Activated CD4-positive, alpha-beta T cell treated with anti-CD3 and anti-CD28 coated beads, Interleukin-2, amount 50 U/mL, for 4 hours (primary cell): Measurements from ENCODE around the gene NDST1.

Experiments used
- DNase-seq, 2 experiments: peaks; one replicate each; pipeline ENCODE4 v3.0.0-alpha.2; 2020

NDST1 gene

DNA sequence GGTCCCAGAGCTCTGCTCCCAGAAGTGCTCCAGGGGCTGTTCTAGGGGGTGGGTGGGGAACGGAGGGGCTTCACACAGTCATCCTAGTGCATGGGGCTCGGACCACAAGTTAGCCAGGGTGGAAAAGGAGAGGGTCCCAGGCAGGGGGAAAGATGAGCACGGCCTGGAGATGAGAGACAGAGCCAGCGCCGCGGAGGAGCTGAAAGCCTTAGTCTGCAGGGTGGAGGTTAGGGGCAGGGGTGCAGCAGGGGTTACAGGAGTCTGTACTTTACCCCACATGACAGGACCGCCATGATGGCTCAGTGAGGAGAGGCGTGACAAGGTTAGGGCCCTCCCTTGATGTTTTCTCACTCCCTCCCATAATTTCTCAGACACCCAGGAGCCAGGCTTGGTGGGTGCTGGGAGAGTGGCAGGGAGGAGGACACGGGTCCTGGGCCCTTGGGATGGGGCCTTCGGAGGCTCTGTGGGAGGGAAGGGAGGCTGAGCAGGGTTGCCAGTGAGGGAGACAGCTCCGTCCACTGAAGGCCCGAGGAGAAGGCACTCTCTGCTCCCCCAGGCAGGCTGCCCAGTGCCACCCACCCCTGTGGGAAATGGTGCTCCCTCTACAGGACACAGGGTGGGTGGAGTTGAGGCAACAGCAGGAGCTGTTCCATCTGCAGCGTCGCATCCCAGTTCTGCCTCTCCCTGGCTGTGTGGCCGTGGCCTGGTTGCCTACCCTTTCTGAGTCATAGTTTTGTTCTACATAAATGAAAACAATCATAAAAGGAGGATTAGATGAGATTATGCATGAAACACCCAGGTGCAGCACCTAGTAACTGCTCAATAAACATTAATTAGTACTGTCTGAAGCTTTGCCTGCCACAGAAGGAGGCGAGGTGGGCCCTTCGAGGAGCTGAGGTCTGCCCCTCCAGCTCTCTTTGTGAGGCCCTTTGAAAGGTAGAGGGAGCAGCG, 66.2 kb downstream of the NDST1 start:
- DNase-seq = no peak

DNA sequence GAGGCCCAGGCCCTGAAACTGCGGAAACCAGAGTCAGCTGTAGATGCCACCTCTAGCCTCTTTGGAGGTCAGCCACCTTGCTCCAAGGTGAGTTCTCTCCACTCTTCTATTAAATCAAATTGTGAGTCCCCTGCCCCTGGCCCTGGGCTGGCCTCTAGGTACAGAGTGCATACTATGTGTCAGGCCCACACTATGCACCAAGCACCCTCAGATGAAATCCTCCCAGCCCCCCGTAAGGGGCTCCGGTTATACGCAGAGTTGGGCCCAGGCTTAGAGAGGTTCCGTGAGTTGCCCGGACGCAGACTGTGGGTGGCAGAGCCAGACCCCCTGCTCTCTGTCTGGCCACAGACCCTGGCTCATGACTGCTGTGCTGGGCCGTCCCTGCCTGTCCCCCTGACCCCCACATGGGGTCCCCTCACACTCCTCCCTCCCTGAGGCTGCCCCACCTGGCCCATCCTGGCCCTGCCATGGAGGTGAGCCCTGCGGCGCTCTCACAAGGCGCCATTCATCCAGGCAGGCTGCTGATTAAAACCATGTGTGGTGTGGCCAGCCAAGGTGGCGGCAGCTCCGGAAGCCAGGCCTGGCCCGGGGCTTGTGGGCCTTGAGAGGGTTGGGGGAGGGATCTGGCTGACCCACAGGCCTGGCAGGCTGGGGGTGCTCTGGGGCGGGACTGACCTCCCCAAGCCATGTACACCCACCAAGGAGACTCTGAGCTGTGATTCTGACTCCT, 67.1 kb downstream of the NDST1 start:
- DNase-seq = no peak

DNA sequence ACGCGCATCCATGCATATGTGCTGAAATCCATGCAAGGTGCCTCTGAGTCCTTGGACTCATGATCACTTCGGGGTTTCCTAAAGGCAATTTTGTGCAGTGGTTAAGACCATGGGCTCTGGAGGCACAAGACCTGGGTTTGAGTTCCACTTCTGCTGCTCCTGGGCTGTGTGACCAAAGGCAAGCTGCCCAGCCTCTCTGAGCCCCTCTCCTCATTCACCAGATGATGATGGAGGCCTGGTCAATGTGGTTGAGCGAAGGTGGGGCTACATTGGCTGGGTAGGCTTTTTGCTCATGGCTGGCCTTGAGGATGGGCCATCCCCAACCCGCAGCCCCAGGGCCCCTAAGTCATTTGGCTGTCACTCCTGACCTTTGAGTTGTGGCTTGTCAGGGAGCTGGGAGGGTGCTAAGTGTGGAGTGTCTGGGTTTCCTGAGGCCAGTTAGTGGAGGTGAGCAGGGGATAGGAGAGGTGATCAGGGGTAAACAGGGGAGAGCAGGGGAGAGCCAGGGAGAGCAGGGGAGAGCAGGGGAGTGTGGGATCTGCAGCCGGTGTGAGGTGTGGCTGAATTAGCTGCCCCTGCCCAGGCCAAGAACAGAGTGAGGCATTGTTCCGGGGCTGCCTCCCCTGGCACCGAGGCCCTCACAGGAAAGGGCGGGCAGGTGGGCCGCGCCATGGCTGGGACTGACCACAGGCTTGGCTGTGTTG, 68.0 kb downstream of the NDST1 start:
- no peak for DNase-seq

DNA sequence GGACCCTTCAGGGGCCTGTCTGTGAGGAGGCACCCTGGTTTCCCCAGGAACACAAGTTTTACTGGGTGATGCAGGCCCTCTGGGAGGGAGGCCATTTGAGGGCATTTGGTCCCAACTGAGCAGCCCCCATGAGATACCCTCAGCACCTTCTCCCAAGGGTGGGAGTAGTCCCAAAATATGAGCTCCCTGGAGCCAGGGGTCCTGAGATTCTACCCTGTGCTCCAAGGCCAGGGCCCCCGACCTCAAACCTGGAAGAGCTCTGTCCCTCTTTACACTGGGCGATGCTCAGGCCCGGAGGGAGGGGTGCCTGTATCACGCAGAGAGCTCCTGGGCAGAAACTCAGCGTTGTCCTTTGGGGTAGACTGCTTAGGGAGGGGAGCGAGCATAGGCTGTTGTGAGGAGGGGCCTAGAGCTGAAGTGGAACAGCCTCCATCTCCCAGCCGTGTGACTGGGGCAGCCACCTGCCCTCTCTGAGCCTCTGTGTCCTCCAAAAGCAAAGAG, 68.6 kb downstream of the NDST1 start:
- DNase-seq = no peak

DNA sequence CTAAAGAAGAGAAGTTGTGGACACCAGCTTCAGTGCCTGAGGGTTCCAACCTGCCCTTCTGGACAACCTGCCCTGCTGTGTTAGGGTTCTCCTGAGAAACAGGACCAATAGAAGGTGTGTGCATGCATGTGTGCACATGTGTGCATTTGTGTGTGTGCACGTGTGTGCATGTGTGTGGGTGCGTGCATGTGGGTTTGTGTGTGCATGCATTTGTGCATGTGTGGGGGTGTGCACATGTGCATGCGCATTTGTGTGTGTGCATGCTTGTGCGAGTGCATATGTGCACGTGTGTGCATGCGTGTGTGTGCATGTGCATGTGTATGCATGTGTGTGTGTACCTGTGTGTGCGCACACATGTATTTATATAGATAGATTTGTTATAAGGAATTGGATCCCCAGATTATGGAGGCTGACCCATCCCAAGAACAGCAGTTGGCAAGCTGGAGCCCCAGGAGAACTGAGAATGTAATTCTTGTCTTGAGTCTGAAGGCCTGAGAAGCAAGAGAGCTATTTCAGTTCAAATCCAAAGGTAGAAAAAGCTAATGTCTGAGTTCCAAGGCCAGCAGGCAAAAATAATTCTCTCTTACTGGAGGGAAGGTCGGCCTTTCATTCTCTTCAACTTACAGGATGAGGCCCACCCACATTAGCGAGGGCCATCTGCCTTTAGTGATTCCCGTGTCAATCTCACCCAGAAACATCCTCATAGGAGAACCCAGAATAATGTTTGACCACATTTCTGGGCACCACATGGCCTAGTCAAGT, 69.6 kb downstream of the NDST1 start:
- no peak for DNase-seq

DNA sequence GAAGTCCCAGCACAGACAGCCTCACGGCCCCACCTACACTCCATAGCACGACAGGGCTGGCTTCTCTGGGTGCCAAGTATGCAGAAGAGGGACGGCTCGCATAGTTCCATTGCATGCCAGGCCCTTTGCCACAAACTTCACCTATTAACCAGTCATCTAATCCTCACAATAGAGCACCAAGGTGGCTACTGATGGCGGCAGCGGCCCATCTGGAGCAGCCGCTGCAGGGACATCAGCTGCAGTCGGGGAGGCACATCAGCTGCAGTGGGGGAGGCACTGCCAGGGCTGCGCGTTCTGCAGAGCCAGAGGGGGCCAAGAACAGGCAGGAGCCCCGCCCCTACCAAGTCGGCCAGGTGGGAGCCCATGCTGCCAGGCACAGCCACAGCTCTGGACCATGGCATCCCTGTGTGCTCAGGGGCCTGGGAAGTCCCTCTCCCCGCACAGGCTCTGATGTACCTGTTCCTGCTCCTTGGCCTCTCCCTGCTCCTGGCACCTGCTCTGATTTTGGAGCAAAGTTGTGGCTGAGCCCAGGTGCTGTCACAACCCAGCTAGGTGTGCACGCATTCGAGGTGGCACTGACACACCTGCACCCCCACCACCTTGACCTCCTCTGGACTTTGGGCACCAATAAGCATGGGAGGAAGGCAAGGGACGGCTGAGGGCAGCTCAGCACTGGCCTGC, 71.0 kb downstream of the NDST1 start:
- no peak for DNase-seq

DNA sequence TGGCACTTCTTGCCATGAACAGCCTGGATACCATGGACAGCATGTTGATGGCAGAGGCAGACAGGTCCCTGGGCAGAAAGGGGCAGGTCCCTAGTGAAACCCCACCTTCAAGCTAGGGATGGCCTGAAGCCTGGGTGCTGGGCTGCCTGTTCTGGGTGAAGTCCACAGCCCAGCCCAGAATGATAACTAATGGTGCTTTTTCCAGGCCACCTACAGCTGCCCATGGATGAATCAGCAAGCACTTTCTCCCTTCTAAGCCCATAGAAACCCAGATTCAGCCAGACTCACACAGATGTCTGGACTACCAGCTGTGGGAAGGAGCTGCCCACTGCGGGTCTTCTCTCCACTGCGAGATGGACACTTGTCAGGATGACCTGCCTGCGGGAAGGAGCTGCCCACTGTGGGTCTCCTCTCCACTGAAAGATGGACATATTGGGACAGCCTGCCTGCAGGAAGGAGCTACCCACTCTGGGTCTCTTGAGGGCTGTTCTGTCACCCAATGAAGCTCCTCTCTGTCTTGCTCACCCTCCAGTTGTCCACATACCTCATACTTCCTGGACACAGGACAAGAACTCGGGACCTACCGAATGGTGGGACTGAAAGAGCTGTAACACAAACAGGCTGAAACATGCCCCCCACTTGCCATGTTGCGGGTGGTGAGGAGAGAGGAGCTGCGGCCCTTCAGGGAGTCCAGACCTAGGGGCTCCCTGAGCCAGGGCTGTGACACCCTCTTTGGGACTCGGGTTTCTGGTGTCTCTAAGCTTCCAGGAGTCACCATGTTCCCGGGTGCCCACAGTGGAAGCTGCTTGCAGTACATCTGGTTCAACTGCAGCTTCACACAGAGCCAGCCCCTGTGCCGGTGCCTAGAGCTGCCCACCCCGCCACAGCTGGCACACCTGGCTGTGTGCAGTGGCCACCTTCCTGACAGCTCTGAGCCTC, 71.8 kb downstream of the NDST1 start:
- no peak for DNase-seq

DNA sequence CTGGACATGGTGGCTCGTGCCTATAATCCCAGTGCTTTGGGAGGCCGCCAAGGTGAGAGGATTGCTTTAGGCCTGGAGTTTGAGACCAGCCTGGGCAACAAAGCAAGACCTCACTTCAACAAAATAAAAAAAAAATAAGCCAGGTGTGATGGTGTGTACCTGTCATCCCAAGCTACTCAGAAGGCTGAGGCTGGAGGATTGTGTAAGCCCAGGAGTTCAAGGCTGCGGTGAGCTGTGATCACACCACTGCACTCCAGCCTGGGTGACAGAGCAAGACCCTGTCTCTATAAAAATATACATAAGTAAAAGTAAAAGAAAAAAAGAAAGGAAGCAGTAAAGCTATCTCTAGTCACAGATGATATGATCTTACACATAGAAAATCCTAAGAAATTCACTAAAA, 73.0 kb downstream of the NDST1 start:
- no peak for DNase-seq

DNA sequence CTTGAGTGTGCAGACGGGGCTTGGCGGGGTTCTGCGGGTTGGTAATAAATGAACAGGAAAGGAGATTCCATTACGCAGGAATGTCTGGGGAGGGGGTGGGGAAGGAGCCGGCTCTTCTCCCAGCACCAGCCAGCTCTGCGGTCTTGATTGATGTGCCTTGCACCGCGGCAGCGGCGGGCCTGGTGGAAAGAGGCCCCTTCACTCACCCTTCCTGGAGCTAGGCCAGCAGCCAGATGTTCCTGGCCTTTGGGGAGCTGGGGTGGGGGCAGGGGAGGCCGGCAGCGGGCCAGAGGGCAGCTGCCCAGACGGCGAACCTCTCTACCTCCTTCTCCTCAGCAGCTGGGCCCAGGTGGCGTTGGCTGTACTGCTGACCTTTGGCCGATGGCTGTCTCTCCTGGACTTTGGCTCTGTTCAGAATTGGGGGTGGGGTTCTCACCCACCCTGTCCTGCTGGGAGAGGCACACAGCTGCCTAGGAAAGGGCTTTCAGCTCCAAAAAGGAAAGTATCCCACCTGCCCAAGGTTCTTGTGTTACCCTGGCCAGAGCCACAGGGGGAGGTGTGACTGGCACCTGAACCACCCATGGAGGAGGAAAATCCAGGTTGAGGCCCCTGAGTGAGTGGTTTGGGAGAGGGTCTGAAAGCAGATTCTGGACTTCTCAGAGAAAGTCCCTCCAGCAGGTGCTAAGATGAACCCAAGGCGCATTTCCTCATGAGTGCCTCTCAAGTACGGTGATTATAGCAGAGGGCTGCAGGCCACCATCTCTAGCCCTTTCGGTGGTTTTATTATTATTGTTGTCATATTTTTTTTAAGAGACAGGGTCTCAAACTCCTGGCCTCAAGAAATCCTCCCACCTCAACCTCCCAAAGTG, 74.5 kb downstream of the NDST1 start:
- no peak for DNase-seq

DNA sequence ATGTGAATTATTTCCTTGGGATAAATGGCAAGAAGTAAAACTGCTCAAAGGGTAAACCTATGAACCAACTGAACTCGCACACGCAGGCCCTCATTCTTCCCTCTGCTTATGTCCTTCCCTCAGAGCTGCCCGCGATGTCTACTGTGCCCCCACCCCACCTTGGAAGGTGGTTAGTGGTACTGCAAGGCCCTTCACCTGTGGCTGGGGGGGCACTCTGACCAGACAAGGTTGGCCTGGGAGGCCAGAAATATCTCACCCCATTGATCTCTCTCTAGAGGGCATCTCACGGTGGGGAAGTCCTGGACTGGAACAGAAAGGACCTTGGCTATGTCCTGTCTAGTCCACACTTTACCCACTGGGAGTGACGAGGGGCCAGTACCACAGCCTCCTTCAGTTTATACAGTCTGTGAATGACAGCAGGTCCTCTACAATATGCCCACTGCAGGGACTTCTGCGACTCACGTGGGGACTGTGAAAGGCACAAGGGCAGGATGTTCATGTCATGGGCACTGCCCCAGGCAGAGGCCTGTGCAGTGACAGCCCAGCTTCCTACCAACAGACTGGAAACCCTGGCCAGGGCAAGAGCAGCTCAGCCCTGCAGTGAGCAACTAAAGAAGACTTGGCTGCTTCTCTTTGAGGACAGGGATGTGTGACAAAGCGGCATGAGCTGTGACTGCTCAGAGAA, 75.8 kb downstream of the NDST1 start:
- no peak for DNase-seq

DNA sequence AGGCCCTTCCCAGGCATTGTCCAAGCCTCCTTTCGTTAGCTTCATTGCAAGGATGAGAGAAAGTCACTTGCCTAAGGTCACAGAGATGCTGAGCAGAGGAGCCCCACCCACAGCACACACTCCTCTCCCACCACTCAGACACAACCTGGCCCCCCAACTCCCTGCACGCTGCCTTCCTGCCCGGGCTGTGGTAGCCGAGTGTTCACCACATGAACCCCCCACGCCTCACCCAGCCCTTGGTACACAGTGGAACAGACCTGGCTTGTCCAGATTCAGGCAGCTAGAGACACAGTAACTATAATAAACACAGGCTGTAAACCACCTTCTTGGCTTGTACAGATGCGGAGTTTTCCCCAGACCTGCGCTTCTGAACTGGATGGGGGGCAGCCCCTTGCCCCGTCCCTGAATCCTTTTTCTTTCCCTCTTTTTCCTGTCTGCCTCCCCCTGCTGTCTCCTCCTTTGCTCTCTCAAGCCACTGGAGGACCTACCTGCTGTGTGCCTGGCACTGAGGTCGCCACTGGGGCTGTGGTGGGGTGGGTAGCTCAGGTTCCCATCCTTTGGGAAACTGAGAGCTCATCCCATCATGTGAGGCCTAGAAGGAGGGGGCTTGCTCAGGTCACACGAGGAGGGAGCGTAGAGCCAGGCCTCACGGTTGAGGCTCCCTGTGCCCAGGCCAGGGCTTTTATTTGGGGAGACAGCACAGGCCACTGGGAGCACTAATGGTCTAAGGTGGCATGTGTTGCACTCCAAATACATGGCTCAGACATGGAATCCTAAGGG, 76.8 kb downstream of the NDST1 start:
- no peak for DNase-seq

DNA sequence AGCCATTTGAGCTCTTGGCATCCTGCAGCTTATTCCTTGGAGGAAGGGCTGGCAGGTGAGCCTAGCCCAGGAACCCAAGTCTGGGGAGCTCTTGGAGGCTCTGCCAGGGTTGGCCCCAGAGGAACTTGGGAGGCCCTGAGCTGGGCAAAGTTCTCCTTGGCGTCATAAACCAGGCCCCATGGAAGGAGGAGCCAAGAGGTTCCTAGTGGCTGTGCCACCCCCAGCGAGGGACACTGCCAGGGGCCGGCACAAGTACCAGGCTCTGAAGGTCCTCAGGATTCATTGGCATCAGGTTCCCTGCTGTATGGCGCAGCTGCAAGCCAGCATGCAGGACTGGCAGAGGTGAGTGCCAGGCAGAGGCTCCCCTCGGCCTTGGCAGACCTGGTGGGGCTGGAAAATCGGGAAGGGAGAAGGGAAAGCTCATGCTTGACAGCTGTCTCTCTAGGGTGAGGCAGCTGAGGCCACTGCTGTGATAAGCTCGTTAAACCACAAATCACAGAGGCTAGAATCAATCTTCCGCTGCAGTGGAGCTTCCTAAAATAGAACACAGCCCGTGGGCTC, 77.9 kb downstream of the NDST1 start:
- DNase-seq = no peak

DNA sequence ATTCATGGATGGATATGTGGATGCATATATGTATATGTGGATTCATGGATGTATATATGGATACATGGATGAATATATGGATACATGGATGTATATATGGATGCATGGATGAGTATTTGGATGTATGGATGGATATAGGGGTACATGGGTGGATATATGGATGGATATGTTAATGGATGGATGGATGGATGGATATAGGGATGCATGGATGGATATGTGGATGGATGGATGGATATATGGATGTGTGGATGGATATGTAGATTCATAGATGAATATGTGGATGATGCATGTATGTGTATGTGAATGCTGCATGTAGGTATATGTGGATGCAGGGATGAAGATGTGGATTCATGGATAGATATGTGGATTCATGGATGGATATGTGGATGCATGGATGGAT, 79.1 kb downstream of the NDST1 start:
- DNase-seq = no peak

DNA sequence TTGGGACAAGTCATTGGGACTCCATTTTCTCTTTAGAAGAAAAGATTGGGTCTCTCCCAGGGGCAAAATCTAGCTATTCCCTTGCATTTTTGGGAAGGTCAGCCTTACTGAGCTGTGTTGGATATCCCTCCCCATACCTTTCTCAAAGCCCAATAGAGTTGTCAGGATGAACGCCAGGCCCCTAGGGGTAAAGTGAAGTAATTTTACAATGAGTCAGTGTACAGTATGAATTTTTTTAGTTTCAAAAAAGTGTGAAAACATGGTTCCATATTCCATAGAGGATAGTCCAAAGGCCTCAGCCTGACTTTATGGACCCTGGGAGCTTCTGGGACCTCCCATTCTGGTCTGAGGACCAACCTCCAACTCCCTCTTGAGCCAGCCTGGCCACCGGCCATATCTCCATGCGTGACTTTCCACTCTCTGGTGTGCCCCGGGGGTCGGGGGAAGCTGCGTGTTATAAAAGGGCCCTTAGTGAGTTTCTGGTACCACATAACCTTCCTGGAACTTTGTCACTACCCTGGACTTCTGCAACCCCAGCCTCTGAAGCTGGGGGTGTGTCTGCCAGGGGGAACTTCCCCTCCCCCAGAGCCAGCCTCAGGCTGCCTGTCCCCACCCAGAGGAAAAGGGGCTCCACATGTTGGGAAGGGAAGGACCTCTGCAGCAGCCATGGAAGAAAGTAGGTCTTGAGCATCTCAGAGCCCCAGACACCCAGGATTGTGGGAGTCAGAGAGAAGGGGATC, 80.1 kb downstream of the NDST1 start:
- DNase-seq = no peak

DNA sequence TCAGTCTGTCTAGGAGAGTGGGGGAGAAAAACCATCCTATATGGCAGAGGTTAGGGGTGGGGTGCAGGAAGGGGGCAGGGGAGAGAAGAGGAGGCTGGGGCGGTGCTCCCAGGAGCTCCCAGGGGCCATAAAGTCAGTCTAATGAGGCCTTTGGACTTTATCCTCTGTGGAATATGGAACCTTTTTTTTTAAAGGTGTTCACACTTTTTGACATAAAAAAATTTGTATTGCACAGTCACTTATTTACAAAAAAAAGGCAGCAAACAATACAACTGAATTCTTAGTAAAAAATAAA, 80.6 kb downstream of the NDST1 start:
- no peak for DNase-seq

DNA sequence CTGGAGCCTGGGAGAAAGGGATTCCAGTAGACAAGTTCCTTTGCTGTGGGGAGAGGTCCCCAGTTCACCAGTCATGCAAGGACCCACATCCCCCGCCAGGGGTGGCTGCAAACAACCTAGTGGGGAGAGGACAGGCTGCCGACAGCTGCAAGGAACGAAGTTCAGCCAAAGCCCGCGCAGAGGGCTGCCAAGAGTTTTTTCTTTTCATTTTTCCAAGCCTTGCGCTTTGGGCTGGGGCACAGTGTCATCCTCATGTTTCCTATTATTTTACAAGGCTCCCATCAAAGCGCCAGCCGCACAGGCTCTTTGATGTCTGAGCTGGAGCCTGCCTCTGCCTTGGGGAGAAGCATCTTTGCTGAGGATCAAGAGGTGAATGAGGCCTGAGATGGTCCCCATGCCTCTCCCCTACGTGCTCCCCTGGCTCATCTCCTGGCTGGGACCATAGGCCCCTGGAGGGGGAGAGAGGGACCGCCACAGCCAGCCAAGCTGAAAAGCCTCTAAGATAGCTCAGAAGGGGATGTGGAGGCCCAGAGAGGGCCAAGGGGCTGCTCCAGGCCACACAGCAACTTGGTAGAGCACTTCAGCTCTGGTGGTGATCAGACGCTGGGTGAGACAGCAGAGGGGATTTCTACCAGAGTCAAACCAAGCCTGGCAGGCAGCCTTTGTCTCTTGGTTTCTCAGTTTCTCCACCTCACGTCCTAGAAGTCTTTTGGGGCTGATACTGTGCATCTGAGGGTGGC, 82.1 kb downstream of the NDST1 start:
- no peak for DNase-seq
